Cardiac muscle cell (in vitro differentiated cells and primary cell): ENCODE data around the gene FGA. TPM values are rescaled to one million over a fixed set of nuclear protein-coding genes. Genes with fewer than 3 reads are reported as not detected.

ENCODE experiments used
- DNase-seq, 2 donors: peaks; one replicate each; pipeline versions ENCODE4 v3.0.0 to v3.0.0-alpha.2; 2010 to 2017; ENCODE audit warnings: low read depth in 1 of 2, low spot score in 1 of 2
- H3K27ac ChIP-seq: fragments of 200-600 bp; sonication (generic); 2 replicates; pipeline ENCODE4 v1.5.1; 2016
- H3K27me3 ChIP-seq: fragments of 200-600 bp; sonication (generic); 2 replicates; pipeline ENCODE4 v1.6.0; 2016; ENCODE audit warnings: control low read depth
- H3K36me3 ChIP-seq: fragments of 200-600 bp; sonication (generic); 2 replicates; pipeline ENCODE4 v1.5.1; 2016; ENCODE audit warnings: control low read depth
- H3K4me1 ChIP-seq: fragments of 200-600 bp; sonication (generic); 2 replicates; pipeline ENCODE4 v1.8.1; 2017; ENCODE audit warnings: low read depth, mild to moderate bottlenecking, mixed run types
- H3K4me3 ChIP-seq: fragments of 200-600 bp; sonication (generic); 2 replicates; pipeline ENCODE4 v1.5.1; 2016; ENCODE audit warnings: mild to moderate bottlenecking
- H3K9me3 ChIP-seq: fragments of 200-600 bp; sonication (generic); 2 replicates; pipeline ENCODE4 v1.5.1; 2017; ENCODE audit warnings: low read depth, mild to moderate bottlenecking, control low read depth
- polyA plus RNA-seq: library from polyadenylated mRNA; unstranded; fragments of >200 nt; fragmentation: Nextera tagmentation; extraction: Ambion mirVana; gene quantifications from 2 replicates; pipeline ENCODE4 v1.2.1, GENCODE V29; 2016
- total RNA-seq: library from RNA; depleted of rRNA; stranded (reverse); fragments of >200 nt; gene quantifications from 2 replicates; pipeline ENCODE4 v1.2.3, GENCODE V29; 2016
- TF ChIP-seq, protein P1 (sequence below): IDR thresholded peaks from 2 replicates; pipeline ENCODE4 v1.5.1; 2012; ENCODE audit warnings: low read depth, mild to moderate bottlenecking, low read length

The FGA gene
- total and polyA plus RNA-seq, 2 experiments from 2014 or later, result 0.31 TPM; not detected in 1

DNA sequence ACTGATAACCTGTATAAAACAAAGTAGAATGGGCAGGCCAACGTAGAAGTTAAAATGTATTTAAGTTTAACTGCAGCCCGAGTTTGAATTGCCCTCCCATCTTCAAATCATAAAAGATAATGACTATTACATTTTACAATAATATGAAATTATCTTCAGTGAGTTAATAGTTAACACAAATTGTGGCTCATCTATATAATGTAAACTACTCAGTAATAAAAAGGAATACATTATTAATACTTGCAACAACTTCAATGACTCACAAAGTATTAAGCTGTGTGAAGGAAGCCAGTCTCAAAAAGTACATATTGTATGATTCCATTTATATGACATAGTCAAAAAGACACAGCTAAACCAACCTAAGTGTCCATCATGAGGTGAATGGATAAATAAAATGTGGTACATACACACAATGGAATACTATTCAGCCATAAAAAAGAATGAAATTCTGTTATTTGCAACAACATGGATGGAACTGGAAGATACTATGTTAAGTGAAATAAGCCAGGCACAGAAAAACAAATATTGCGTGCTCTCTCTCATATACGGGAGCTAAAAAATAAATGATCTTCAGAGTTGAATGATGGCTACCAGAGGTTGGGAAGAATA is 48.2 kb downstream of the FGA start:
- TF ChIP-seq, protein P1, sequence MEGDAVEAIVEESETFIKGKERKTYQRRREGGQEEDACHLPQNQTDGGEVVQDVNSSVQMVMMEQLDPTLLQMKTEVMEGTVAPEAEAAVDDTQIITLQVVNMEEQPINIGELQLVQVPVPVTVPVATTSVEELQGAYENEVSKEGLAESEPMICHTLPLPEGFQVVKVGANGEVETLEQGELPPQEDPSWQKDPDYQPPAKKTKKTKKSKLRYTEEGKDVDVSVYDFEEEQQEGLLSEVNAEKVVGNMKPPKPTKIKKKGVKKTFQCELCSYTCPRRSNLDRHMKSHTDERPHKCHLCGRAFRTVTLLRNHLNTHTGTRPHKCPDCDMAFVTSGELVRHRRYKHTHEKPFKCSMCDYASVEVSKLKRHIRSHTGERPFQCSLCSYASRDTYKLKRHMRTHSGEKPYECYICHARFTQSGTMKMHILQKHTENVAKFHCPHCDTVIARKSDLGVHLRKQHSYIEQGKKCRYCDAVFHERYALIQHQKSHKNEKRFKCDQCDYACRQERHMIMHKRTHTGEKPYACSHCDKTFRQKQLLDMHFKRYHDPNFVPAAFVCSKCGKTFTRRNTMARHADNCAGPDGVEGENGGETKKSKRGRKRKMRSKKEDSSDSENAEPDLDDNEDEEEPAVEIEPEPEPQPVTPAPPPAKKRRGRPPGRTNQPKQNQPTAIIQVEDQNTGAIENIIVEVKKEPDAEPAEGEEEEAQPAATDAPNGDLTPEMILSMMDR, result no peak

More for the DNA sequence above, 48.2 kb downstream of the FGA start:
- Histone ChIP-seq H3K36me3 (peaks cover 98% of the 10 kb centered on the region), H3K9me3 (no peaks in the 10 kb centered on the region), H3K27ac (no peak overlapping the region), H3K27me3 (no peaks in the 10 kb centered on the region), H3K4me3 (no peak overlapping the region), H3K4me1 (no peaks in the 10 kb centered on the region)
- DNase-seq, result no peak

Other genes starting within 250 kb of the FGA start
- 0.09 and 0.11 TPM in 2 replicates for gene DCHS2, start 98.9 kb downstream of the FGA start, total RNA-seq
- not detected in 2 replicates for gene DCHS2, start 98.9 kb downstream of the FGA start, polyA plus RNA-seq
- 25.6 and 27.6 TPM in 2 replicates for gene PLRG1, start 40.3 kb downstream of the FGA start, total RNA-seq
- 61.6 and 84.1 TPM in 2 replicates for gene PLRG1, start 40.3 kb downstream of the FGA start, polyA plus RNA-seq
- gene FGB, start 27.7 kb downstream of the FGA start, total RNA-seq, result 0.48 and 1.9 TPM in 2 replicates
- 0.99 TPM in 1 of 2 replicates, not detected in the other for gene FGB, start 27.7 kb downstream of the FGA start, polyA plus RNA-seq
- not detected in 2 replicates for gene FGG, start 21.9 kb upstream of the FGA start, total RNA-seq
- gene FGG, start 21.9 kb upstream of the FGA start, polyA plus RNA-seq, result 0.68 TPM in 1 of 2 replicates, not detected in the other
- gene LRAT, start 153.3 kb upstream of the FGA start, total RNA-seq, result 2.5 and 5.8 TPM in 2 replicates
- 7.6 and 12.6 TPM in 2 replicates for gene LRAT, start 153.3 kb upstream of the FGA start, polyA plus RNA-seq
- 0.11 and 0.33 TPM in 2 replicates for gene RBM46, start 190.5 kb upstream of the FGA start, total RNA-seq
- 0.24 and 0.75 TPM in 2 replicates for gene RBM46, start 190.5 kb upstream of the FGA start, polyA plus RNA-seq